A204.1 (cell line): ENCODE data around the gene SLC19A2.
"Not testable (repeated sequence)": the region's sequence is repeated elsewhere in the genome, so short reads cannot be mapped to it uniquely, and the experiment has no call there.

Source experiments
- FAIRE-seq: peaks from 2 replicates; lab custom pipeline; 2012; peaks lifted over from hg19 to GRCh38; lab: Jason Lieb, UNC

The SLC19A2 gene, protein sequence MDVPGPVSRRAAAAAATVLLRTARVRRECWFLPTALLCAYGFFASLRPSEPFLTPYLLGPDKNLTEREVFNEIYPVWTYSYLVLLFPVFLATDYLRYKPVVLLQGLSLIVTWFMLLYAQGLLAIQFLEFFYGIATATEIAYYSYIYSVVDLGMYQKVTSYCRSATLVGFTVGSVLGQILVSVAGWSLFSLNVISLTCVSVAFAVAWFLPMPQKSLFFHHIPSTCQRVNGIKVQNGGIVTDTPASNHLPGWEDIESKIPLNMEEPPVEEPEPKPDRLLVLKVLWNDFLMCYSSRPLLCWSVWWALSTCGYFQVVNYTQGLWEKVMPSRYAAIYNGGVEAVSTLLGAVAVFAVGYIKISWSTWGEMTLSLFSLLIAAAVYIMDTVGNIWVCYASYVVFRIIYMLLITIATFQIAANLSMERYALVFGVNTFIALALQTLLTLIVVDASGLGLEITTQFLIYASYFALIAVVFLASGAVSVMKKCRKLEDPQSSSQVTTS

DNA sequence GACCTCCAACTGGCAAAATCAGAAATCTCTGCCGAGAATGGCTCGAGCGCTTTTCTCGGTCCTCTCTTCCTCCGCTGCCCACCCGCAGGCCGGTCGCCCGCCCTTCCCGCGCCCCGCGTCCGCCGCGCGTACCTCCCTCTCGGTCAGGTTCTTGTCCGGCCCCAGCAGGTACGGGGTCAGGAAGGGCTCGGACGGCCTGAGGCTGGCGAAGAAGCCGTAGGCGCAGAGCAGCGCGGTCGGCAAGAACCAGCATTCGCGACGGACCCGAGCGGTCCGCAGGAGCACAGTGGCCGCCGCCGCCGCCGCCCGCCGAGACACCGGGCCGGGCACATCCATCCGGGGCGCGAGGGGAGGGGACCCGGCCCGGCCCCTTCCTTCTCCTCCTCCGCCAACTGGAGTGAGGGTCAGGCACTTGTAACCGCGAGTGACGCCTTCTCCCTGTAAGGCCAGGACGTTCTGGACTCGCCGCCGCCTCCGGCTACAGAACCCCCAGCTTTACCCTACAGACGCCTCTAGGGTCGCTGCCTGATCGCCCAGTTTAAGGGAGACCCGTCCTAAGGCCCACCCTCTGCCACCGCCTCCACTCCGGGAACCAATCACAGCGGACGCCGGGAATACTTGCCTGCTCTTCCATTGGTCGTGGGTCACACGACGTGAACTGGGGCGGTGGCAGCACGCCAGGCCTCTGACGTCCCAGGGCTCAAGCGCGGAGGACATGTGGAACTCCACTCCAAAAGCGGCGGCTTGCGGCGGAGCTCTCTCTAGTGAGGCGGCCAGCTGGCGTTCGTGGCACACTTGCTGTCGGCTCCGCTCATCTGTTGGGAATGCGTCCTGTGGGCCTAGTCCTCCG, at the start of gene SLC19A2:
SLC19A2 (minus strand) TSS at position 514 of the 850 bp plus-strand sequence; CDS start at position 336, 178 bp downstream.
- FAIRE-seq, result peak; percentile 96

DNA sequence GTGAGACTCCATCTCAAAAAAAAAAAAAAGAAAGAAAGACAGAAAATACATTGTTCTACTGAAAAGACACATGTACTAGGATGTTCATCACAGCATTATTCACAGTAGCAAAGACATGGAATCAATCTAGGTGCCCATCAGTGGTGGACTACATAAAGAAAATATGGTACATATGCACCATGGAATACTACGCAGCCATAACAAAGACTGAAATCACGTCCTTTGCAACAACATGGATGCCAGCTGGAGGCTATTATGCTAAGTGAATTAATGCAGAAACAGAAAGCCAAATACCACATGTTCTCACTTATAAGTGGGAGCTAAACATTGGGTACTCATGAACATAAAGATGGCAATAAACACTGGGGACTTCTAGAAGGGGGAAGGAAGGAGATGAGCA, 48.9 kb upstream of the SLC19A2 start:
- FAIRE-seq, result no peak

DNA sequence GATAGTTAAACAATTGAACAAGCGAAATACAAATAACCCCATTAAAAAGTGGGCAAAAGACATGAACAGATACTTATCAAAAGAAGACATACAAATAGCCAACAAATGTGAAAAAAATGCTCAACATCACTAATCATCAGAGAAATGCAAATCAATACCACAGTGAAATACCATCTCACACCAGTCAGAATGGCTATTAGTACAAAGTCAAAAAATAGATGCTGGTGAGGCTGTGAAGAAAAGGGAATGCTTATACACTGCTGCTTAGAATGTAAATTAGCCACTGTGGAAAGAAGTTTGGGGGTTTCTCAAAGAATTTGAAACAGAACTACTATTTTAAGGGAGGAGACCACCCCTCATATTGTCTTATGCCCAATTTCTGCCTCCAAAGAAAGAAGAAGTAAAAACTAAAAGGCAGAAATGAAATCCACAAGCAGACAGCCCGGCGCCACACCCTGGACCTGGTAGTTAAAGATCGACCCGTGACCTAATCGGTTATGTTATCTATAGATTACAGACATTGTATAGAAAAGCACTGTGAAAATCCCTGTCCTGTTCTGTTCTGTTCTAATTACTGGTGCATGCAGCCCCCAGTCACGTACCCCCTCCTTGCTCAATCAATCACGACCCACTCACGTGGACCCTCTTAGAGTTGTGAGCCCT, 47.9 kb upstream of the SLC19A2 start:
- not testable (repeated sequence) for FAIRE-seq

DNA sequence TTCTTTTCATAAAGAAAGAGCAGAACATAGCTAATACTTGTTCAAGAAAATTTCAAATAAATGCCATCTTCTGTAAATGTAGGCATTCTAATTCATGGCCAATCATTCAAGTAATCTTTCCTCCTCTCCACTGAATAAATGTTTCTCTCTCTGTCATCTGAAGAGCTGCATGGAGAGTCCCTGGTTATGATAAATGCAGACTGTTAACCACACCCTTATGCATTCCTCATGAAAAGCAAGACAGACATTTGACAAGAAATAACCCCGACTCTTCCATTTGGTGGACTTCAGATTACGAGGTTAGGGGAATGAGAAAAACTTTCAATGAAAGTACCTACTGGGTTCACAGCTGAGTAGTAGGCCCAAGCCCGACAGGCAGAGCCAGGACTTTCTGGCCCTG, 44.7 kb upstream of the SLC19A2 start:
- no peak for FAIRE-seq

DNA sequence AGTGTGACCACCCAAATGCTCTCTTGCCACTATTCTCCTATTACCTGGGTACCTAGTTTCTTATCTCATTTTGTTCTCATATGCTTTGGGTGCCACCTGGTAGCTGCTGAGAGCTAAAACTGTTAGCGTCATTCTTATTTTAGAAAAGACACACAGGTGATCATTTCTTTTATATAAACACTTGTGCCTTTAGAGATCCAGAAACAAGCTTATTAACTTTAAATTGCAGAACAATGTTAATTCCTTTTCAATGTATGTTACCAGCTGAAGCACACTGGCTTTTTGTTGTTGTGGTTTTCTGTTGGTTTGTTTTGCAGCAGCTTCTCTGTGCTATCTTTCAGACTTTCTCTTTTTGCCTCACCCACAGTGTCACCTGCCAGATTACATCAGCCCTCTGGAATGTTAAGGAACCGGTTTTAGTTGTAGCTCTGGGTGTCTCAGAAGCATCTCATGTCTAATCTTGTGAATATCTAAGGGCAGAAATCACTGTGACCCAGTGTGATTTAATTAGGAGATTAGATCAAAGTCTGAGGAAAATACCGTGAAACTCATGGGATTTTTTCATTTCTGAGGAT, 43.4 kb upstream of the SLC19A2 start:
- no peak for FAIRE-seq

DNA sequence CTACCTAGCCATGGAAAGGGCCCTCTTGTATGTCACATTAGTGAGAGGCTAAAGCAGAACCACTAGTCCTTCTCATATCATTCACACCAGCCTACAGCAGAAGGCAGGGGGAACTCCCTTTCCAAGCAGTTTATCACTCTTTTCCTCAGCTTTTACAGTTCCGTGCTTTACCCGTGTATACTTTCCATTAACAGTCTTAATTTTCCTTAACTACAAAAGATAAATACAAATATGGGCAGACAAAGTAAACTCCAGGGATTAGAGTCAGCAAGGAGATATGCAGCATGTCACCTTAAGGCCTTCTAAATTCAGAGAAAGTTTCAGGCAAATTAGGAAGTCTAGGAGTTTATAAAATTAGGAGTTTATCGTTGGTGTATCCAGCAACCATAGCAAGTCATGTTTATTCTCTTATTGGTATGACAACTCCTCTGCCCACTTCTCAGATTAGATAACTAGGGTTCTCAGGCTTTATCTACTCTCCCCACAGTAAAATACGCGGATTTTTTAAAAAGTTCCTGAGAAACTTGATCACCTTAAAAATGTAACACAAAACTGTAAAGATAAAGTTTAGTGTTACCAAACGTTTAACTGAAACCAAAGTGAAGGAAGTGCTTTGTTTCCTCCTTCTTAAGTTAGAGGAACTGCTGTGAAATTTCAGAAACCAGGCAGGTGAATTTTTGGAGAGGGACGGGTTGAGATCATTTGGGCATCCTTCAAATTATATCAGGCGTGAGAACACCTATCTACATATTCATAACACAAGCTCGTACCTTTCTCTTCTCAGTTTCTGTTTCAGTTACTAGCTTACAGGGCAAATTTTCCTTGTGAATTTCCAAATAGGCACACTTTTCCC, 42.7 kb upstream of the SLC19A2 start:
- FAIRE-seq, result no peak

DNA sequence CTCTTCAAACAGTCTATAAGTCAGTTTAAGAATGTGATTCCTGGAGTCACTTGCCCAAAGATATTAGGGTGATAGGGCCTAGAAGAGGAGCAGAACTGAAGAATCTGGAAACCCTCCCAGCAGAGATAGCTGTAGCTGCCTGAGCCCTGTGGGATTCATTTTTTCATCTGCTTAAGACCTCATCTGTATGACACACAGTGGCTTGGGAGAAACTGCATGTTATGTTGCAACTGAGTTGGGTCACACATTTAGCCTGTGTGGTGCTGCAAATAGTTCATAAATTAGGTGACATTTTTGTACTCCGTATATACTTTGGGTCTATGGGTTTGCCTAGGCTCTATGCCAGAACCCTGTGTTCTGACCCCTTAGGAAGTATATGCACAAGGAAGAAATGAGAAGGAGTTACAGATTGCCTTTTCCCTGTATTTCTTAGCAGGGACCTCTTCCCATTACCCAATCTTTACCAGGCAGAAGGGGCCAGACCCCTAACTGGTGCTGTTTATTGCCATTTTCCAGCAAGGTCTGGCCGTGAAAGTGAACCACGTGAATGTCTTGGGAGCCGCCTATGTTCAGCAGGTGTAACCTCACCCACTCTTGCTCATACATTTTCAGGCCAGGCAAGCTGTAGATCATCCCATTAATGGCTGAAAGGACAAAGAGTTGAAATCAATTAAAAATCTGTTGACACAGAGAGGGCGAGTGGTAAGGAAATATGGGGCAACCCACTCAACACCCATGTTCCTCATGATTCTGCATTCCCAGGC, 41.9 kb upstream of the SLC19A2 start:
- FAIRE-seq, result no peak

DNA sequence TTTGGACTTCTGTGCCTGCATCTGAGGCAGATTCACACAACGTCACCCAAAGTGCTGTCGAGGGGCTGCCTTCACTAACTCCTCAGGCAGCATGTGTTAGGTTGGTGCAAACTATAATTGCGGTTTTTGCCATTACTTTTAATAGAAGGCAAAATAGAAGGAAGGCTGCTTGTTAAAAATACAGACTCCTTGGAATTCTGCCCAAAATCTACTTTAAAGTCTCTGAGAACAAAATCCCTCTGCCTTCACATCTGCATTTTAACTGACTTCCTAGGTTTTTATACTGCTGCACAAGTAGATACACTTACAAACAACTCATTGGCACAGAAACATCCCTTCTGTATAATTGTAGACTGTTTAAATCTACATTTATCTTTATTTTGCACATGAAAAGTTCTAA, 41.3 kb upstream of the SLC19A2 start:
- FAIRE-seq, result no peak

DNA sequence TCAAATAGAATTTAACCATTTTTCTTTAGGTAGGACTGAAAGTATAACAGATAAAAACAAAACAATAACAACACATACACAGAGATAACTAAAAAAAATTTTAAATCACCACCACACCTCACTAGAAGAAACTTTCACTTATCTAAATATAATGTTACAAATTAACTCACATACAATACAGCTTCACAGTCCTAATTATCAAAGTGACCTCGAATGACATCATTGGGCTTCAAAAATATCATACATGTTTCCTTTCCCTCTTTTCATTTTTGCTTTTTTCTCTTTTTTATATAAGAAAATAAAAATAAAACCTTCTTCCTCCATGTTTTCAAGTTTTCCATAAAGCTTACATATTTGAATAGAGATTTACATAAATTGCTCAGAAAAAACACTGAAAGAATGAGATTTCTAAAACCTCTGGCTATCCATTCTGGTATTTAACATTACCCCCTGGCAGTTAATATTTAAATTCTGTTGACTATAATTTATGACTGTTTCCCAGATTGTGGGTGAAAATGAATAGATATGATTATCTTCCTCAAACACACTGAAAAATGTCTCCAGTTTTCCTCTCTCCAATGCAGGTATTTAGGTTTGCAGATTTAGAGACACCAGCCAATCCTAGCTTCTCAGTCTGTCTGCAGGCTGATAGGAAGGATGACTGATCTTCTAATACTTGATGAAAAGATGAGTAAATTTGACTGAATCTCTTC, 40.5 kb upstream of the SLC19A2 start:
- FAIRE-seq, result no peak

DNA sequence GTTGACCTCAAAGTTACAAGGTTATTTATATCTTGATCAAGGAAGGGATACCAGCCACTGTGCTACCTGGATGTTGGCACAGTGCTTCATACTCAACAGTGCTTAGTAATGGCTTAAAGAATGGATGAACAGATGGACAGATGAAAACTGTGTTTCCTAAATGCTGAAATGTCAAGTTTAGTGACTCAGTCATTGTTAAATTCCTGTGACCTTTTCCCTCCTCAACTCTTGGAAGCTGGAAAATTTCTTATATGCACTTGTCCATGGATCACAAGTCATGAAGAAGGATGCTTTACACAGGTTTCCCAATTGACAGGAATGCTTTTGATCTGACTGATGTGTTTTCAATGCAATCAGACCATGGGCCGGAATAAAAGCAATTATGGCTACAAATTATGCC, 39.6 kb upstream of the SLC19A2 start:
- FAIRE-seq, result no peak

DNA sequence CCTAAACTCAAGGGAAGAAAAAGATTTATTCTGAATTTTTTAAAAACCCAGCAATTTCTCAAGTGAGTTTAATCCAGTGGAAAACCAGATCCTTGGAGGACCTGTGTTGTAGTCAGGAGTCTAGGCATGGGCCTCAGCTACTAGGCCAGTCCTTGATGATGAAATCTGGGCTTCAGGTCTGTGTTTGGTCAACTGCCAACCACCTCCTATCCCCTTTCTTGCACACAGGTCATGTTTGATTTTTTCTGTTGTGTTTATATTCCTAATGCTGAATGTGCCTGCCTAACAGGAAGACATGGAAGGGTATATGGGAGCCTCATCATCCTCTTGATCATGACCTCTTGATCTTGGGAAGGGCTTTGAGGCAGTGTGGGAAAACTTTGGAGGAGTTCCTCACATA, 38.2 kb upstream of the SLC19A2 start:
- no peak for FAIRE-seq

DNA sequence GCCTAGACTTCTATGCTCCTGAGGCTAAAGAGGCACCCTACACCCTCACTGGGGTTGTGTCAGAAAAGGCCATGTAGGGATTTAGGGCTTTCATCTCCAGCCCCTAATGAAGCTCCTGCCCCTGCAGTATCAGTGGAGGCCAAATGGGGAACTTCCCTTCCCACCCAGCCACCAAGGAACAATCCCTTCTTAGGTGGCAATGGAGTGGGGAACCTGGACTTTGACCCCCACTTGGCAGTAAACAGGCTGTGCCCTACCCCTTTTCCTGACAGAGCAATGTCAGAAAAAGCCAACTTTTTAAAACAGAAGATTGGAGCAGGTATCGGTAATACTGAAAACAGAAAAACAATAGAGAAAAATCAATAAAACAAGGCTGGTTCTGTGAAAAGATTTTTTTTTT, 35.5 kb upstream of the SLC19A2 start:
- FAIRE-seq, result no peak

DNA sequence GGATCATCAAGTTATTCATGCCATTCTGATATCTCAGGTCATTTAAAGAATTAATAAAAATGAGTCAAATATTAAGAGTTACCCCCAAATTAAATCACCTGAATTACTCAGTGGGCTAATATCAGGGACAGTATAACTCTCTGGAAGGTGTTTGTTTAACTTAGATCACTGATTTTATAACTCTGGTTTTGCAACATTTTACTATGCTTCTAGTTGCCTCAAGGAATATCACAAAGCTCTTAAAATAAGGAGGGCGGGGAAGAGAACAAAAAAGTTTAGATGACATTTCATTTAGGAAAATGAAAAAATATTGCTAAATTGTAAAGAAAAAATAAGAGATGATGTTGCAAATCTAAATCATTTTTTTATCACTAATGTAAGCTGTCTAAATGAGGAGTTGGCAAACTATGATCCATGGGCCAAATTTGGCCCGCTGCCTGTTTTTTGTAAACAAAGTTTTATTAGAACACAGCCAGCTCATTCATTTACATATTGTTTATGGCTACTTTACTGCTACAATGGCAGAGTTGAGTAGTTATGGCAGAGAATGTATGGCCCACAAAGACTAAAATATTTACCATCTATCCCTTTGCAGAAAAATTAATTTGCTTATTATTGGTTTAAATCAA, 31.9 kb upstream of the SLC19A2 start:
- FAIRE-seq, result no peak

DNA sequence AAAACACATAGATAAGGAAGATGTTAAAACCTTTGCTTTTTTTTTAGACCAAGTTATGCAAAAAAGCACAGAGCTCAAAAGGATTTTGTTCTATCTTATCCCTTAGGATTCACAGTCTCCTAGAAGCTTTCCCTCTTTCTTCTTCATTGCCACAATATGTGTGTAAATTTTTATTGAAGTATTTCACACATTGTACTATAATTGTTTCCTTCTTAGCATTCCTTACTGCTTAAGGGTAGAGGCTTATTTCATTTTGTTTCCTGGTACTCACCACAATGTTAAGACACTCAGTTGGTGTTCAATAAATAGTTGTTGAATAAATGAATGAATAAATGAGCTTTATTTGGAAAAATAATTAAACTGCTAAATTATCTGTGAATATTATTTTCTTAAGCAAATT, 29.9 kb upstream of the SLC19A2 start:
- no peak for FAIRE-seq

DNA sequence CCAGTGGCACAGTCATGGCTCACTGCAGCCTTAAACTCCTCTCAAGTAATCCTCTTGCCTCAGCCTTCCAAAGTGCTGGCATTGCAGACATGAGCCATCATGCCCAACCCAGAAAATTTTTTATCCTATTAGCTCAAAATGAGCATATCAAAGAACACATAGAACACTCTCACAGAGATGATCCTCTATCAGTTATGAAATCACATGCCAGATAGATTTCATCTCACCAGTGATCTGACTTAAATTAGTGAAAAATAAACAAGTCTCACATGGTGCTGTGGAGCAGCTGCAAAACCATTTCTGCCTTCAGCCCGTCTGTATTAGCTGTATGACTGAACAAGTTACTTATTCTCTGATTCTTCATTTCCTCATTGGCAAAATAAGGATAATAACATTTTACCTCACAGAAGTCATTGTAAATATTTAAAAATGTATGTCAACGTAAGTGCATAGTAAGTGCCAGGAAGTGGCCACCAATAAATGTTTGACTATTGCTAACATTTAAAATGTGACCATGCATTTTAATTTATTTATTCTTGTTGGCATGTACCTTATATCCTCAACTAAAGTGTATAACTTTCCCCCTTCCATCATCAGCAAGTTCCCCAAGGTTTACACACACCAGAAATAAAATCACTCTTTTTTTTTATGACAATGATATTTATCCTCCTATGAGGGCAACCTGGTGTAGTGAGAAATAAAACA, 29.0 kb upstream of the SLC19A2 start:
- FAIRE-seq, result no peak

DNA sequence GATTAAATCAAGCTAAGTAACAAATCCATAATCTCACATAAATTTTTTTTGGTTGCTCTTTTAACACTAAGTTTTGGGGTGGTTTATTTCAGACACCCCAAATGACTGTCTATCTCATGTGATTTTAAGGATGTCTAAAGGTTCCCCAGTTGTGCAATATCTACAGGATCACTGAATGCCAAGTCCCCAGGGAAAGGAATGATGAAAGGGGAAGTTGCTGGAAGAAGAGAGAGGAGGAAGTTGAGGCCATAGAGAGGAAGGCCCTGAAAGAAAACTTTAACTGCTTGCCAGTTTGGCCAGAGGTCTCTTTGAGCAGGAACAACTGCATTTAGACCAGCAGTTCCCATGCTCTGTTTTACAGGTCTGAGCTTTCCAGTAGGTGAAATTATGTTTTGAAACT, 27.5 kb upstream of the SLC19A2 start:
- FAIRE-seq, result no peak

DNA sequence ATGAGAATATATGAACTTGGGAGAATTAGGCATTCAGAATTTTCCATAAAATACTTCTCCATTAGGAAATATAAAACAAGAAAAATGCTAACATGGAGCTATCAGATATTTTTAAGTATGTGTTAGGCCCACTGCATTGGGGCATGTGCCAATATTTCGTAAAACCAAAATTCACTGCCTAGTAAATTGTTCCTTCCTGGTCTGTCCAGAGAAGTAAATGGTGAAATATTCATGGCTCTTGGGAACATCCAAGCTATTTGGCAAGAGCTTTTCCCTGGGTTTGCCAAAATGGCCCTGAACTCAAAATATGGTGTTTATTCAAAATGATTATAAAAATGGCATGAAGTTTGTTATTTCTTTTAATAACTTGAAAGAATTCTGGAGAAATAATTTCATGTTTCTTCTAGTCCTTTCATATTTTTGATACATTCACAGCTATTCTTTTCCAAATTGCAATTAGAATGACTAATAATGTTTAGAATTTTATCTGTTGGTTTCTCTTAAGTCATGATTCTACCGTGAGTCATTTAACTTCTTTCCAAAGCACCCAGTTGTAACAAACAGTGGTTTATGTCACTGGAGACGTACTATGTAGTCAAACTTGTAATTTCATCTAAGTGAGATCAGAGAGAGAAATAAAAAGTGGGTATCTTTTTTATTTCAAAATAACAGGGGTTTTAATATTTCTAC, 25.7 kb upstream of the SLC19A2 start:
- no peak for FAIRE-seq

DNA sequence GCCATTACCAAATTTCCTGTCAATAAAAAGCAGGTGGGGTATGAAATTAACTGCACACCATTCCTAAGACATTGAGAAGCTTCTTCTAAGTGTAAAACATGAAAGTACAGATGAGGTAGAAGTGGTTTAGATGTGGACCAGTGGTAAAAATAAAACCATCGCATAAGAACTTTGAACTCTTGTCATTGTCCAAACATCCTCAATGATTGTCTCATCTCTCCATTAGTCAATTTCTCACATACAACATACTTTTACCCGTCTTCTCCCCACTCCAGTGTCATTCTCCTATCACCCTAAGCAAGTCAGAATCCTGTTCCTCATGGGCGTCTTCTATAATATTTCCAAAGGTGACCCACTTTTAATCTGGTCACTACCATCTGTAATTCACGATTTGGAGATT, 24.3 kb upstream of the SLC19A2 start:
- FAIRE-seq, result no peak
